ENCODE measurements around the gene KLF9.

GRCh38 chr9:70420441-70421271, 6.2 kb upstream of the KLF9 start:
- TF ChIP-seq POLR2A (IDR thresholded peaks at IDR 0.05) (peak; percentile 36 to 53), CTCF (IDR thresholded peaks at IDR 0.05) (no peak)
